Measurements from ENCODE around the gene ITGA8. TPM values are rescaled to one million over a fixed set of nuclear protein-coding genes. Genes with fewer than 3 reads are reported as not detected.

The ITGA8 gene
- total and polyA plus RNA-seq, 2 donors (not counting 1 experiment from before 2014, with no cell fraction given): not detected

DNA sequence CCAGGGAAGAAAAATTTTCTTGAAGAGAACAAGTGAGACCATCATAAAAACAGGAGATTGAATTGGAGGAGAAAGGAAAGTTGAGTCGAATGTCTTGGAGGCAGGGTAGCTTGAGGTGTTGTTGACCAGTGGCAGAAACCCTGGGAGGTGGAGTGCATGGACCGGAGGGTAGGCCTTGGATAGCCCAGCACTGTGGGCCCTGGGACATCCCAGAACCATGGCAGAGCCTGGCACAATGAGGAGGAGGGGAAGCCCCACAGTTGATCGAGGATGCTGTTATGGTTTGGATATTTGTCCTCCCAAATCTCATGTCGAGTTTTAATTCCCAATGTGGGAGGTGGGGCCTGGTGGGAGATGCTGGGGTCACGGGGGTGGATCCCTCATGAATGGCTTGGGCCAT, 157.1 kb downstream of the ITGA8 start:
- no peaks in the 10 kb centered on the region for H3K36me3 ChIP-seq (replicated peaks in 1 of 2; ENCODE audit: control extremely low read depth in 1 of 2, control insufficient read depth in 1 of 2, extremely low read depth in 1 of 2, insufficient read depth in 2 of 2, low read length in 1 of 2)
- no peaks in the 10 kb centered on the region for H3K79me2 ChIP-seq (ENCODE audit: control insufficient read depth, insufficient read depth, low read length)
- DNase-seq: no peak
- WGBS (ENCODE audit: insufficient coverage): 94% methylated on average over 5 of the region's 5 CpGs
- ChIA-PET CTCF (no interaction called here), POLR2A (no interaction called here)
- H3K9me3 Mint-ChIP-seq (ENCODE audit: insufficient read depth): peaks cover 2% of the 10 kb centered on the region
- no peak overlapping the region for H3K27ac Mint-ChIP-seq
- H3K4me1 ChIP-seq (ENCODE audit: control insufficient read depth in 2 of 2, insufficient read depth in 2 of 2, low read length in 2 of 2): no peaks in the 10 kb centered on the region
- H2AFZ ChIP-seq (ENCODE audit: insufficient read depth, low read depth, low read length, poor library complexity, severe bottlenecking): no peak overlapping the region
- H4K20me1 ChIP-seq (ENCODE audit: control insufficient read depth, insufficient read depth, low read length, poor library complexity, severe bottlenecking): no peaks in the 10 kb centered on the region
- peaks cover 0 to 2% (median 0%) of the 10 kb centered on the region in 4 experiments for H3K27me3 ChIP-seq (replicated peaks in 1 of 4; ENCODE audit: control extremely low read depth in 1 of 4, control insufficient read depth in 3 of 4, insufficient read depth in 4 of 4, low read length in 3 of 4)
- H3K27ac ChIP-seq (ENCODE audit: low read length in 2 of 2): no peak overlapping the region
- H3K4me1 Mint-ChIP-seq: no peaks in the 10 kb centered on the region
- peaks cover 0 to 7% (median 0%) of the 10 kb centered on the region in 3 donors for H3K9me3 ChIP-seq (ENCODE audit: control extremely low read depth in 1 of 3, control insufficient read depth in 2 of 3, insufficient read depth in 1 of 3, low read length in 2 of 3)
- H3K9ac ChIP-seq (ENCODE audit: low read length): no peak overlapping the region
- no peak for ATAC-seq (ENCODE audit: low read depth)
- TF ChIP-seq, protein P1, sequence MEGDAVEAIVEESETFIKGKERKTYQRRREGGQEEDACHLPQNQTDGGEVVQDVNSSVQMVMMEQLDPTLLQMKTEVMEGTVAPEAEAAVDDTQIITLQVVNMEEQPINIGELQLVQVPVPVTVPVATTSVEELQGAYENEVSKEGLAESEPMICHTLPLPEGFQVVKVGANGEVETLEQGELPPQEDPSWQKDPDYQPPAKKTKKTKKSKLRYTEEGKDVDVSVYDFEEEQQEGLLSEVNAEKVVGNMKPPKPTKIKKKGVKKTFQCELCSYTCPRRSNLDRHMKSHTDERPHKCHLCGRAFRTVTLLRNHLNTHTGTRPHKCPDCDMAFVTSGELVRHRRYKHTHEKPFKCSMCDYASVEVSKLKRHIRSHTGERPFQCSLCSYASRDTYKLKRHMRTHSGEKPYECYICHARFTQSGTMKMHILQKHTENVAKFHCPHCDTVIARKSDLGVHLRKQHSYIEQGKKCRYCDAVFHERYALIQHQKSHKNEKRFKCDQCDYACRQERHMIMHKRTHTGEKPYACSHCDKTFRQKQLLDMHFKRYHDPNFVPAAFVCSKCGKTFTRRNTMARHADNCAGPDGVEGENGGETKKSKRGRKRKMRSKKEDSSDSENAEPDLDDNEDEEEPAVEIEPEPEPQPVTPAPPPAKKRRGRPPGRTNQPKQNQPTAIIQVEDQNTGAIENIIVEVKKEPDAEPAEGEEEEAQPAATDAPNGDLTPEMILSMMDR (IDR thresholded peaks at IDR 0.05): no peak
- no peak for TF ChIP-seq EZH2 (IDR thresholded peaks at IDR 0.05; ENCODE audit: borderline replicate concordance, insufficient read depth, low read depth, low read length, poor library complexity, severe bottlenecking)
- H3K4me2 ChIP-seq (replicated peaks; ENCODE audit: low read depth, low read length, poor library complexity, severe bottlenecking): no peak overlapping the region
- intact Hi-C loops (cut with micrococcal nuclease): no loop called here
- peaks cover 4% of the 10 kb centered on the region for H3K27me3 Mint-ChIP-seq
- H3K4me3 ChIP-seq (ENCODE audit: control extremely low read depth in 1 of 5, extremely low read depth in 1 of 5, insufficient read depth in 1 of 5, low read depth in 2 of 5, low read length in 4 of 5): no peak overlapping the region
- no peak overlapping the region for H3K4me3 Mint-ChIP-seq

DNA sequence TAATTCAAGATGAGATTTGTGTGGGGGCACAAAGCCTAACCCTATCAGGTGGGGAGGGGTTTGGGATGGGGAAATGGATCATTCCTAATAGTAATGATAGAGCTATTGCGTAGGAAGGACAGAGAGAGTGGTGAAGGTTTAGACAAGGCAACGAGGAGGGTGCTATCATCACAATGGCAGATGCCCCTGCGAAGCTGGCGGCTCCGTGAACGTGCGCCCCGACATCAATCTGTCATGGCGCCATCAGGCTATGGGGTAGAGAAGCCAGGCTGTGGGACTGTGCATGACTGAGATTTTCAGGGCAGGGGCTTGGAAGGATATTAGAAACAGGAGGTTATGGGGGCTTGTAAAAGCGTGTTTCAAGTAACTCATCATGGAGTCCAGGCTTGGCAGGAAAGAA, 157.6 kb downstream of the ITGA8 start:
- H2AFZ ChIP-seq (ENCODE audit: insufficient read depth, low read depth, low read length, poor library complexity, severe bottlenecking): no peak overlapping the region
- peaks cover 4% of the 10 kb centered on the region for H3K27me3 Mint-ChIP-seq
- H3K27ac ChIP-seq (ENCODE audit: low read length in 2 of 2): no peak overlapping the region
- no peak overlapping the region for H3K9ac ChIP-seq (ENCODE audit: low read length)
- H4K20me1 ChIP-seq (ENCODE audit: control insufficient read depth, insufficient read depth, low read length, poor library complexity, severe bottlenecking): no peaks in the 10 kb centered on the region
- no peak for DNase-seq
- no peak for TF ChIP-seq EZH2 (IDR thresholded peaks at IDR 0.05; ENCODE audit: borderline replicate concordance, insufficient read depth, low read depth, low read length, poor library complexity, severe bottlenecking)
- H3K27ac Mint-ChIP-seq: no peak overlapping the region
- H3K9me3 Mint-ChIP-seq (ENCODE audit: insufficient read depth): peaks cover 2% of the 10 kb centered on the region
- H3K4me3 Mint-ChIP-seq: no peak overlapping the region
- no peaks in the 10 kb centered on the region for H3K4me1 ChIP-seq (ENCODE audit: control insufficient read depth in 2 of 2, insufficient read depth in 2 of 2, low read length in 2 of 2)
- H3K36me3 ChIP-seq (replicated peaks in 1 of 2; ENCODE audit: control extremely low read depth in 1 of 2, control insufficient read depth in 1 of 2, extremely low read depth in 1 of 2, insufficient read depth in 2 of 2, low read length in 1 of 2): no peaks in the 10 kb centered on the region
- no peak overlapping the region for H3K4me2 ChIP-seq (replicated peaks; ENCODE audit: low read depth, low read length, poor library complexity, severe bottlenecking)
- ATAC-seq (ENCODE audit: low read depth): no peak
- CTCF ChIA-PET: no interaction called here
- H3K27me3 ChIP-seq (replicated peaks in 1 of 4; ENCODE audit: control extremely low read depth in 1 of 4, control insufficient read depth in 3 of 4, insufficient read depth in 4 of 4, low read length in 3 of 4): peaks cover 0 to 2% (median 0%) of the 10 kb centered on the region in 4 experiments
- intact Hi-C loops (cut with micrococcal nuclease): no loop called here
- H3K4me1 Mint-ChIP-seq: no peaks in the 10 kb centered on the region
- WGBS (ENCODE audit: insufficient coverage): 85% methylated on average over 9 of the region's 10 CpGs
- H3K79me2 ChIP-seq (ENCODE audit: control insufficient read depth, insufficient read depth, low read length): no peaks in the 10 kb centered on the region
- H3K9me3 ChIP-seq (ENCODE audit: control extremely low read depth in 1 of 3, control insufficient read depth in 2 of 3, insufficient read depth in 1 of 3, low read length in 2 of 3): peaks cover 0 to 5% (median 0%) of the 10 kb centered on the region in 3 donors
- POLR2A ChIA-PET: no interaction called here
- H3K4me3 ChIP-seq (ENCODE audit: control extremely low read depth in 1 of 5, extremely low read depth in 1 of 5, insufficient read depth in 1 of 5, low read depth in 2 of 5, low read length in 4 of 5): no peak overlapping the region
